DMS79 treated with DMSO at 0.1 percent for 48 hours (cell line): ENCODE results near the gene ANAPC13.

Experiments
- DNase-seq: peaks from one replicate; lab custom pipeline; 2025; lab: John Stamatoyannopoulos, UW

The ANAPC13 gene

GRCh38 chr3:134485718-134486576 is at the start of gene ANAPC13, which contains the start of gene CEP63:
ANAPC13 (minus strand) TSS chr3:134485985; CDS start chr3:134482904, 3,081 bp downstream.
CEP63 (plus strand) TSS chr3:134486057; CDS start chr3:134495321, 9,264 bp downstream.
- DNase-seq: peak; percentile 97

- DNase-seq: no peak
These were observed 49.6 kb upstream of the ANAPC13 start for GRCh38 chr3:134535186-134535970.

GRCh38 chr3:134533493-134533892 is 47.7 kb upstream of the ANAPC13 start:
- no peak for DNase-seq

- DNase-seq: no peak
These were observed 41.9 kb upstream of the ANAPC13 start for GRCh38 chr3:134527538-134528186.

- DNase-seq: no peak
These were observed 41.3 kb upstream of the ANAPC13 start for GRCh38 chr3:134527037-134527436.

- no peak for DNase-seq
These were observed 40.5 kb upstream of the ANAPC13 start for GRCh38 chr3:134526319-134526718.

GRCh38 chr3:134525293-134525692 is 39.5 kb upstream of the ANAPC13 start:
- no peak for DNase-seq

- no peak for DNase-seq
These were observed 36.8 kb upstream of the ANAPC13 start for GRCh38 chr3:134522541-134522940.

- no peak for DNase-seq
These were observed 32.0 kb upstream of the ANAPC13 start for GRCh38 chr3:134517791-134518190.

- DNase-seq: no peak
These were observed 31.1 kb upstream of the ANAPC13 start for GRCh38 chr3:134516905-134517304.

- no peak for DNase-seq
These were observed 25.7 kb upstream of the ANAPC13 start for GRCh38 chr3:134511500-134511899.

GRCh38 chr3:134505485-134505884 is 19.7 kb upstream of the ANAPC13 start:
- DNase-seq: no peak

GRCh38 chr3:134504132-134504531 is 18.3 kb upstream of the ANAPC13 start:
- no peak for DNase-seq

- DNase-seq: no peak
These were observed 17.5 kb upstream of the ANAPC13 start for GRCh38 chr3:134503266-134503665.

- no peak for DNase-seq
These were observed 10.8 kb upstream of the ANAPC13 start for GRCh38 chr3:134496471-134497071.

- DNase-seq: no peak
These were observed 10.2 kb upstream of the ANAPC13 start for GRCh38 chr3:134495980-134496379.

- no peak for DNase-seq
These were observed 8.7 kb upstream of the ANAPC13 start for GRCh38 chr3:134494495-134494894.

GRCh38 chr3:134487406-134487805 is 1.6 kb upstream of the ANAPC13 start:
- no peak for DNase-seq

GRCh38 chr3:134486577-134487041 is 824 bp upstream of the ANAPC13 start:
- DNase-seq: peak; percentile 58

GRCh38 chr3:134485075-134485717 is 589 bp downstream of the ANAPC13 start:
- DNase-seq: peak; percentile 26

- no peak for DNase-seq
These were observed 2.4 kb downstream of the ANAPC13 start for GRCh38 chr3:134483195-134483900.
